ENCODE data around the gene CALD1. TPM values are rescaled to one million over a fixed set of nuclear protein-coding genes. Genes with fewer than 3 reads are reported as not detected.

Gene CALD1
- total and polyA plus RNA-seq, 7 donors: 34.7 to 2,150 (median 1,069) TPM

- Histone ChIP-seq H3K27me3 (no peaks in the 10 kb centered on the region), H3K4me3 (peak overlapping the region in 1 of 4 donors; percentile 8), H3K4me1 (peaks cover 0 to 70% (median 40%) of the 10 kb centered on the region in 4 donors), H3K36me3 (peaks cover 11 to 83% (median 18%) of the 10 kb centered on the region in 4 donors), H3K27ac (peak overlapping the region; percentile 69 to 86 (median 84)), H3K9me3 (no peaks in the 10 kb centered on the region)
- peak; percentile 82 for DNase-seq
- intact Hi-C loops (cut with DNase I): loop anchor here (1.0 to 5.0 kb wide), 2 partner anchors 41 to 153 kb away; no protein-coding TSS in a partner anchor
- 73 to 75% methylated on average over 17 of the region's 17 CpGs for WGBS, 2 donors
- TF ChIP-seq CTCF (IDR thresholded peaks at IDR 0.05) (no peak), EP300 (IDR thresholded peaks at IDR 0.05) (no peak), POLR2AphosphoS5 (IDR thresholded peaks at IDR 0.05) (peak in 3 of 4 donors; percentile 56 to 66 (median 66)), POLR2A (IDR thresholded peaks at IDR 0.05) (no peak)
Measured at GRCh38 chr7:134932707-134933370, 153.4 kb downstream of the CALD1 start.

GRCh38 chr7:134933460-134934068, 154.1 kb downstream of the CALD1 start:
- peak in 2 of 4 donors; percentile 5 to 9 for TF ChIP-seq POLR2AphosphoS5 (IDR thresholded peaks at IDR 0.05)
- TF ChIP-seq EP300 (IDR thresholded peaks at IDR 0.05): no peak
- no peaks in the 10 kb centered on the region for H3K9me3 ChIP-seq
- DNase-seq: no peak
- no peak overlapping the region for H3K4me3 ChIP-seq
- peaks cover 0 to 70% (median 40%) of the 10 kb centered on the region in 4 donors for H3K4me1 ChIP-seq
- H3K27ac ChIP-seq: peak overlapping the region; percentile 69 to 86 (median 84)
- intact Hi-C loops (cut with DNase I): loop anchor here (5.0 kb wide), 1 partner anchor 41 kb away; no protein-coding TSS in a partner anchor
- no peaks in the 10 kb centered on the region for H3K27me3 ChIP-seq
- peaks cover 11 to 89% (median 19%) of the 10 kb centered on the region in 4 donors for H3K36me3 ChIP-seq
- WGBS, 2 donors: 63 to 84% methylated on average over 3 of the region's 3 CpGs

DNA sequence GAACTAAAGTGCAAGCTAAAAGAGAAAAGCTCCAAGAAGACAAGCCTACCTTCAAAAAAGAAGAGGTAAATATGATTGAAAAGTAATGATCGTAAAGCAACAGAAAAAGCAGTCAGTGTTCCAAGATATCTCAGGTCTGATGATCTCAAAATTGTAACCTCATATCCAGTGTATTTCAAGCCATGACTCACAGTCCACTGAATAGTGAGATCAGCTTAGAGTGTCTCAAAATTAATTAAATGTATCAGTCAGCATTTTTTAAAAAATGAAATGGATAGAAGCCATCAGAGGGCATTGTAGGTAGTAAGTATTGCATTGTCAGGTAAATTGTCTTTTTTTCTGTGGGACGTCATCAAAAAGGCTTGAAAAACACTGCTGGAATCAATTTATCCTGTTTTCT, 156.3 kb downstream of the CALD1 start:
- intact Hi-C loops (cut with DNase I): no loop called here
- H3K4me3 ChIP-seq: no peak overlapping the region
- H3K27me3 ChIP-seq: no peaks in the 10 kb centered on the region
- no peaks in the 10 kb centered on the region for H3K9me3 ChIP-seq
- TF ChIP-seq POLR2AphosphoS5 (IDR thresholded peaks at IDR 0.05): no peak
- TF ChIP-seq EP300 (IDR thresholded peaks at IDR 0.05): no peak
- TF ChIP-seq CTCF (IDR thresholded peaks at IDR 0.05): no peak
- TF ChIP-seq POLR2A (IDR thresholded peaks at IDR 0.05): no peak
- no peak for DNase-seq
- WGBS, 2 donors: 84 to 91% methylated on average over 2 of the region's 2 CpGs
- peaks cover 0 to 89% (median 49%) of the 10 kb centered on the region in 4 donors for H3K4me1 ChIP-seq
- peaks cover 11 to 84% (median 15%) of the 10 kb centered on the region in 4 donors for H3K36me3 ChIP-seq
- H3K27ac ChIP-seq: peak overlapping the region; percentile 32 to 86 (median 84)

DNA sequence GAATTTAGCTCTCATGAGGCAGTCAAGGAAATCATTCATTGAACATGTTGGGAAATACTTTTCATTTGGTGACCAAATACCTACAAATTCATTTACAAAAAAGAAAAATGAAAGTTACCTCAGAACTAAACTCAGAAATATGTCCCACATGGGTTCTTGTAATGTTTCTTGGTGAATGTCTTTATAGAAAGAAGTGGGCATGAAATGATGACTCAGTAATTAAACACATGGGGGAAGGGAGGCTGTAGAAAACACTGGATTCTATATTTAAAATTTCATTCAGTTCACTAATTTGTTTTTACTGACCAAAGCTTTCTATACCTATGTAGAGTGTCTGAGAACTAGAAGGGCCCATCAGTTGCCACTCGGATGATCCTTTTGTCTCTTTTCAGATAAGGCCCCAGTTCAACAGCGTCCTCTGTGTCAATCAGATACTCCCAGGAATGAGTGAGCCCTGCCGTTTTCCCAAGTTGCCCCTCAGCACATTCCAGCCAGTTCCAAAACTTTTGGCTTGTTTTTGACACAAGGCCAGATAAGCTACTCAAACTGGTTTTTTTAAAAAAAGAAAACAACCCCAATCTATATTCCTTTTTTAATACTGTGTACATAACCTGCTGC, 157.6 kb downstream of the CALD1 start:
- Histone ChIP-seq H3K4me3 (no peak overlapping the region), H3K9me3 (no peaks in the 10 kb centered on the region), H3K27me3 (no peaks in the 10 kb centered on the region), H3K4me1 (peaks cover 0 to 85% (median 48%) of the 10 kb centered on the region in 4 donors), H3K36me3 (peaks cover 11 to 92% (median 24%) of the 10 kb centered on the region in 4 donors), H3K27ac (peak overlapping the region; percentile 33 to 86 (median 84))
- no peak for DNase-seq
- intact Hi-C loops (cut with DNase I): no loop called here
- 72 to 77% methylated on average over 3 of the region's 3 CpGs for WGBS, 2 donors
- TF ChIP-seq POLR2AphosphoS5 (IDR thresholded peaks at IDR 0.05): no peak
- no peak for TF ChIP-seq EP300 (IDR thresholded peaks at IDR 0.05)
- no peak for TF ChIP-seq POLR2A (IDR thresholded peaks at IDR 0.05)
- TF ChIP-seq CTCF (IDR thresholded peaks at IDR 0.05): no peak

DNA sequence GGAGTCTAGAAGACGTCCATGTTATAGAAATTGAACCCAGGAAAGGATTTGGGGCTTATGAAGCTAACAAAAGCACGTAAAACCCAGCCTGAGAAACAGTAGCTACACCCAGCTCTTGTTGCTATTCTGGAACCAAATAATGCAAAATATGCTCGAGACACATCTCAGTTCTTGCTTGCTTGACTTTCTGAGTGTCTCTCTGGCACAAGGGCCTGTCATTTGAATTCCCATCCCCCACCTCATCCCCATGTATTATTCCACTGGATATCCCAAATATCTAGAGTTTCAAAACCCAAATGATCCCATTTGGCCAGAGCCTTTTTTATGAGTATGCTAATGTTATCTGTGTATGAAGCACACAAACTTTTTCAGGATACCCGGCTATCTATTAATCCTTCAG, 158.7 kb downstream of the CALD1 start:
- Histone ChIP-seq H3K36me3 (peaks cover 11 to 92% (median 25%) of the 10 kb centered on the region in 4 donors), H3K9me3 (no peaks in the 10 kb centered on the region), H3K27me3 (no peaks in the 10 kb centered on the region), H3K4me3 (no peak overlapping the region), H3K27ac (peak overlapping the region; percentile 33 to 86 (median 84)), H3K4me1 (peaks cover 0 to 74% (median 41%) of the 10 kb centered on the region in 4 donors)
- 79 to 82% methylated on average over 4 of the region's 4 CpGs for WGBS, 2 donors
- intact Hi-C loops (cut with DNase I): no loop called here
- no peak for DNase-seq
- TF ChIP-seq POLR2A (IDR thresholded peaks at IDR 0.05) (no peak), POLR2AphosphoS5 (IDR thresholded peaks at IDR 0.05) (no peak), CTCF (IDR thresholded peaks at IDR 0.05) (no peak), EP300 (IDR thresholded peaks at IDR 0.05) (no peak)
